CD4-positive, alpha-beta T cell treated with Interleukin-15 for 1 hour (primary cell): Measurements from ENCODE around the gene RNF38.
"Not testable (repeated sequence)": the region's sequence is repeated elsewhere in the genome, so short reads cannot be mapped to it uniquely, and the experiment has no call there.

Source experiments
- DNase-seq: peaks from one replicate; pipeline ENCODE4 v3.0.0-alpha.2; 2020

The RNF38 gene

DNA sequence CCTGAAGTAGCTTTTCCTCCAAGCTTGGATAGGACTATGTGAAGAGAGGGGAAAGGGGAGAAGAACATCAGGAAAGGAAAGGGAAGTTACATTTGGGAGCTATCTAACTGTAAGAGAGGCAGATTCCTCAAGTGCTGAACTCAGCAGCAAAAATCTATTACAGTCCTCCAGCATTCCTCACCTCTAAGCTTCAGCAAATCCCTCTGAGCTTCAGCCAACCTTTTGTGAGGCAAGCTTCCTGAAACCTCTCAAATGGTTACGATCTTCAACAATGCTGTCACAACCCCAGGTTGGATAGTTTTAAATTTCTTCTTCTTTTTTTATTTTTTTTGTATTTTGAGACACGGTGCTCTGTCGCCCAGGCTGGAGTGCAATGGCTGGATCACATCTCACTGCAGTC is 2.5 kb upstream of the RNF38 start:
- DNase-seq: no peak

DNA sequence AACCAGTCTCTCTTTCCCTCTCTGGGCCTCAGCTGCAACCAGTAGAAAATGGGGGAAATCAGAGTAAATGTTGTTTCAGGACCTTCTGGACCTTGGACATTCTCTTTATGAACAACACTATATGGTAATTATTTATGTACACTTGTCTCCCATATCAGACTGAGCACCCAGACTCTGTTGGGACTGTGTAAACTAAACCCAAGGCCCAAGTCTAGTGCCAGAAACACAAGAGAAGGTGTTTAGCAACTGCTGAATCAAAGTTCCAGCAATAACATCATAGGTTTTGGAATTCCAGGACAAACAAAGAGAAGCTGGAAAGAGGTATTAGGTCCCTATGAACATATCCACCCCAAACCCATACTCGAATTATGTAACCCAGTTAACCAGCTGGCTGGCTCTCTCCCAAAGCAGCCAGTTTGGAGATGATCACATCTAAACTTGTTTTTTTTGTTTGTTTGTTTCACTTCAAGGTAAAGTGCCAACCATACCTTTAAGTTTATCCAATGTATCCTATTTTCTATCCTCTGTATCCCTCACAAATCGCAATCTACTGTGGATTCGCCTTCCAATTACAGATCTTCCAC is 1.9 kb upstream of the RNF38 start:
- no peak for DNase-seq

GRCh38 chr9:36401164-36401740 is 1.2 kb upstream of the RNF38 start:
- no peak for DNase-seq

DNA sequence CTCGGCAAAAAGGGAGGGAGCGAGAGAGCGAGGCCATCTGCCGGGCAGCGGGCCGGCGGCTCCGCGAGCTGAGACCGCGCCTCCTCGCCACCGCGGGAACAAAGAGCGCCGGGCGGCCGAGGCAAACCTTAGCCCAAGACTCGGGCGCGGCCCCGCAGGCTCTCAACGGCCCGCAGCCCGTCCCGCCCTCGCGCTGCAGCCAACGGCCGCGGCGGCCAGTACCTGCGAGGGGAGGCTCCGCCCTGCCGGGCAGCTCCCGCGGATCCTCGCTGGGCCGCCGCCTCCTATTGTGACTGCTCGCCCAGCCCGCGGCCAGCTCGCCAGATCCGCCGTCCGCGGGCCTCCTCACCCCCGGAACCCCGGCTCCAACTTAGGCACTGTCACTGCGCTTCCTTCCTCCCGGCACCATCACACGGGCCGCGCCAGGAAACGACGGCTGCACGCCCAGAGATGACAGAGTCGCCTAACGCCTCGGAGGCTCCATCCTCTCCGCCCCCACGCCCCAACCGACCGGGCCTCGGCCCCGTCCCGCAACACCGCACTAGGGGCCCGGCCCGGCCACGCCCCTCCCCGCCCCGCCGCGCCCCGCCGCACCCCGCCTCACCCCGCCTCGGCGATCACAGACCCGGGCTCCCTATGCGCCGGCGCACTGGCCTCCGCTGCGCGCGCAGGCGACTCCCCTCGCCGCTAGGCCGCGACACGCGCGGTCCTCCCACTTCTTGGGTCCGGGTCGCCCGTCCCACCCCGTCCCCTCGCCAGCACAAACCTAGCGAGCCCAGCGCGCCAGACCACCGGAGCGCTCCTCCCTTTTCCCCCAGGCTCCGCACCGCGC is 479 bp upstream of the RNF38 start:
- DNase-seq: peak; percentile 92

DNA sequence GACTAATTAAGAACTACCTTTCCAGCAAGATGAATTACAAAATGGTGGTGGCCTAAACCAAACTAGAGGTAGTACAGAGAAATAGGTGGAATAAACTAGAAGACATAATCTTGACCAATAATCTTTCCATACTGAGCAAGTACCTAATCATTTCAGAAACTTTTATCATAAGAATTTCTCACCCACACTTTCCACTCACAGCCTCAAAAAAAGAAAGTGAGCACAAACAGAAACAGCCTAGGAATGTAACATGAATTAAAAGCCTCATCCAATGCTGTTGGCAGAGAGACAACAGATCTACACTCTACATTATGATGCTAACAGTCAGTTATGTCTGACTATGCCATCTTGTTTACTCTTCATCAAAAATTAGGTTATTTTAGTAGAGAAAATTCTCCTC is 1.3 kb downstream of the RNF38 start:
- DNase-seq: no peak

DNA sequence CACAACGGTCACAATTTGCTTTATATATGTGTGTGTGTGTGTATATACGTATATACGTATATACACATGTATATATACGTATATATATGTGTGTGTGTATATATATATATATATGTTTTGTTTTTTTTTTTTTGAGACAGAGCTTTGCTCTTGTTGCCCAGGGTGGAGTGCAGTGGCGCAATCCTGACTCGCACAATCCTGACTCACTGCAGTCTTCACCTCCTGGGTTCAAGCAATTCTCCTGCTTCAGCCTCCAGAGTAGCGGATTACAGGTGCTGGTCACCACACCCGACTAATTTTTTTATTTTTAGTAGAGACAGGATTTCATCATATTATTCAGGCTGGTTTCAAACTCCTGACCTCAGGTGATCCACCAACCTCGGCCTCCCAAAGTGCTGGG is 3.1 kb downstream of the RNF38 start:
- no peak for DNase-seq

GRCh38 chr9:36392489-36392888 is 7.6 kb downstream of the RNF38 start:
- no peak for DNase-seq

DNA sequence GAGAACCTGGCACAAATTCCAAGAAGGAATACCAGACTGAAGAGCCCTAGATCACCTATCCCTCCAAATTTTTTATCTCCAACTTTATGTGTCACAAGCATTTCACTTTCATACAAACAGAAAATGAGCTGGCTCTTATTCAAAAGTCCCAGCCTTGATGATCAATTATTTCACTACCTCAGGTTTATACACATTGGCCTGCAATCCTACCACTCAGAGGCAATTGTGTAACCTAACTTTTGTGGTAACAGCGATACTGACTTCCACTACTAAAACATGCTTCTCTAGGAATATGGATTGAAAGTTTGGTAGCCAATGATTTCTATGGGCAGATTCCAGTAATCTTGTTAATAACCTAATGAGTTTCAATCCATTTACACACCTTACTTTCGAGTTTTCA is 10.5 kb downstream of the RNF38 start:
- no peak for DNase-seq

DNA sequence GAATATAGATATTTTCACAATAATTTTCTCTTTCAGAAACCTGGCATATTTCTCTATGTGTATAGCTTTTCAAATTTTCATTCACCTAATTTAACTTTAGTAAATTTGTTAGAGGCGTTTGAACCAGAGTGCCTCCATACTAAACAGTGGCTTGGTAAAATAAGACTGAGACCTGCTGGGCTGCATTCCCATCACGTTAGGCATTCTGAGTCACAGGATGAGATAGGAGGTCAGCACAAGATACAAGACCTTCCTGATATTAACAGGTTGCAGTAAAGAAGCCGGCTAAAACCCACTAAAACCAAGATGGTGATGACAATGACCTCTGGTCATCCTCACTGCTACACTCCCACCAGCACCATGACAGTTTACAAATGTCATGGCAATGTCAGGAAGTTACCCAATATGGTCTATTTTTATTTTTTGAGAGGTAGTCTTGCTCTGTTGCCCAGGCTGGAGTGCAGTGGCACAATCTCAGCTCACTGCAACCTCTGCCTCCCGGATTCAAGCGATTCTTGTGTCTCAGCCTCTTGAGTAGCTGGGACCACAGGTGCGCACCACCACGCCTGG is 13.6 kb downstream of the RNF38 start:
- not testable (repeated sequence) for DNase-seq

- DNase-seq: no peak
These were observed 17.6 kb downstream of the RNF38 start for GRCh38 chr9:36382484-36382883.

DNA sequence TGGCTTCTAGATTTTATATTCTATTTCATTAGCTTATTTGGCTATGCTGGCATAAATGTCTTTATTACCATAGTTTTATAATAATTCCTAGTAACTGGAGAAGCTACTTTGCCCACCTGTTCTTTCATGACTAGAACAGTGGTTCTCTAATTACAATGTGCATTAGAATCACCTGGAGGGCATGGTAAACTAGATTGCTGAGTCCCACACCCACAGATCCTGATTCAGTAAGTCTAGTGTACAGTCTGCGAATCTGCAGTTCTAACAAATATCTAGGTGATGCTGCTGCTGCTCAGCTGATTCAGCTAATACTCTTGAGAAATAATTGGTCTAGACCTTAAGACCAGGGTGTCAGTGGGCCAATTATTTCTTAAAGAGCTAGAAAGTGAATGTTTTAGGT is 35.5 kb downstream of the RNF38 start:
- DNase-seq: no peak

- DNase-seq: no peak
These were observed 36.6 kb downstream of the RNF38 start for GRCh38 chr9:36363448-36363847.

DNA sequence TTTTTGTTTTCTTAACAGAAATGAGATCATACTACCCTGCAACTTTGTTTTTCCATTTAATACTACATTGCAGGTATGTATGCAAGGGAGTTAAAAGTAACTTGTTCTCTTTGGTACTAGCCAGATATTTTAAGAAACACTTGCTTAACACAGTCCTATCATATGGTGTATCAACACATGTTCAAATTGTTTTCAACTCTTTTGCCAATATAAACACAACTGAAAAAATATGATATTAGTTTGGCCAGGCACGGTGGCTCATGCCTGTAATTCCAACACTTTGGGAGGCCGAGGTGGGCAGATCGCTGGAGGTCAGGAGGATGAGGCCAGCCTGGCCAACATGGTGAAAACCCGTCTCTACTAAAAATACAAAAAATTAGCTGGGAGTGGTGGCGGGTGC is 41.6 kb downstream of the RNF38 start:
- no peak for DNase-seq

DNA sequence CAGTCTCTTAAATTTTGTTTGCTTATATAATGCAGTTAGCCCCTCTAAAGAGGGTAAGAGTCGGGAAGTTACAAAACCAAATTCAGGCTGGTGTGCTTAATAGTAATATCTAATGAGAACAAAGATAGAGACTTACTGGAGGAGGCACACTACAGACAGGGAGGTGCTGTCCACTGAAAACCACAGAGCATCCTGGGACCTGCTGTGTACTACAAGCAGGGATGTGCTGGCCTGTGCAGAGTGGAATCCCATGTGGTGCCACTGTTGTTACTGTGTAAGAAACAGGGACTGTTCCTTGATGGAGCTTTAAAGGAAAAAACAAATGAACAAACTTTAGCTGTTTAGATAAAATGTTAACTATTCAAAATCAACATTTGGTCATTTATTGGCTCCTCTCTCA is 42.4 kb downstream of the RNF38 start:
- no peak for DNase-seq

DNA sequence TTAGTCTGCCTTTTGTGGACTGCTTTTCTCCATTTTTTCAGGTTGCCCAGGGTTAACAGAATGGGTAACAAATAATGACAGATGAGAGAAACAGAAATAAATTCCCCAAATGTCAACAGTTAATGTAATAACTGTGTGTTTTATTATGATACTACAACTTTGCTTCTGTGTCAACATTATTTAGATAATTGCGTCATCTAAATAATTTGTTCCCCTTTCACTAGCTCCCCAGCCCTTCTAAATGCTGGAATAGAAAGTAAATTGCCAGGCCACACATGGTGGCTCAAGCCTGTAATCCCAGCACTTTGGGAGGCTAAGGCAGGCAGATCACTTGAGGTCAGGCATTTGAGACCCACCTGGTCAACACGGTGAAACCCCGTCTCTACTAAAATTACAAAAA is 53.5 kb downstream of the RNF38 start:
- no peak for DNase-seq

DNA sequence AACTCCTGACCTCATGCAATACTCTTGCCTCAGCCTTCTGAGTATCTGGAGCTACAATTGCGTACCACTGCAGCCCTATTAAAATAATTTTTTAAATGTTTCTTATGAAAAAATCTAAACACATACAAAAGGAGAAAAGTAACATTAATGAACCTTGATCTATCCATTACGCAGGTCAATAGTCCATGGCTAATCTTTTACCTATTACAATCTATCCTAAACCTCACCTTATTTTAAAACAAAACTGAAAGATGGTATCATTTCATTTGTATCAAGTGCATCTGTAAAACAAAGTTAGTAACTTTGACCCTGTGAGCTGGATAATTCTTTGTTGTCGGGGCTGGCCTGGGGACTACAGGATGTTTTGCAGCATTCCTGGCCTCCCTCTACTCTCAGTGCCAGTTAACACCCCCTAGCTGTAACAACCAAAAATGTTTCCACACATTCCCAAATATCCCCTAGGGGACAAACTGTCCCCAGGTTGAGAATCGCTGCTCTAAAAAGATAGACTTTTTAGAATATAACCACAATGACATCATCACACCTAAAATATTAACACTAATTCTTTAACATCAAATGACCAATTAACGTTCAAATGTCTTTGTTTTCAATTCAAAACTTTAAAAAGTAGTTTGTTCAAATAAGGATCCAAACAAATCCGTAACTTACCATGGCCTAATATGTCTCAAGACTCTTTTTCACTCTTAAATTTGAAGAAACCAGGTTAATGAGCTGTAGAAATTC is 54.8 kb downstream of the RNF38 start:
- DNase-seq: no peak

DNA sequence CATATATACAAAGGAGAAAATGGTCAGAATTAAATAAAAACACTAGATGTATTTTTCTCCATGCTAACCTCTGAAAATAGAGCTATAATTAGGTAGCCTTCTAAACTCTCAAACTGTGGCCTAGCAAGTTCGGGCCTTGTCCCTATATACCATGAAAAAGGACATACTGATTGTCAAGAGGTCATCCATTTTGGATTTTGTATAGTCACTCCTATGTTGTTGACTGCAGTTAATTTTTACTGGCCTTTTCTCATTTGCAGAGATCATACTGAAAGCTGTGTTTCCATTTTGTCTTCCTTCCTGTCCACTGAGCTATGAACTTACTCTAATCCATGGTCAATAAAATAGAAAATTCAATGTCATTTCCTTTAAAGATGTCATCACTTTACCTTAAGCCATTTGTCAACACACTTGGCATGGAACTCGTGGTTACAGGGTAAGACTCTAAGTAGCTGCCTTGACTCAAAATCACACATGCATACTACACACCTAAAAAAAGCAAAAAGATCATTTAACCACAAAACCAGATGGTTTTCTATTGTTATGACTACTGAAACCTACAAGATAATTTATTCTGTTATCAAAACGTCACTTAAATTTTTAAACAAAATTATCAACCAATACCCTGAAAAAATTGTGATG is 58.0 kb downstream of the RNF38 start:
- DNase-seq: no peak

DNA sequence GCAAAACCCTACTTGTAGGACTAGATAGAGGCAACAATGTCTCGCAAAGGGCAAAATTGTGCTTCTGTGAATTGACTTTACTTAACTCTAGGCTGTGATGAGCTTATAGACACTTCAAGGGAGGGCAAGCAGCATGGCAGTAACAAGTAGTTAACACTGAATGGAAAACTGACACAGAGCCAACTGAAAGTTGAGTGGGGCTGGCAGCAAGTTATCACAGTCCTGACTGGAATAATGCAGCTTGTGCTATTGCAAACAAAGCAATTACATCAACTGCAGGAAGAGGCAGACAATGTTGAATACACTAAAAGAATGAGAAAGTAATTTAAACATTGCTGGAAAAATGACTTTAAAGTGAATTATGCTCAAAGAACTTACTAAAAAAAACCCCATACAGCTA is 62.2 kb downstream of the RNF38 start:
- DNase-seq: no peak

- DNase-seq: no peak
These were observed 63.1 kb downstream of the RNF38 start for GRCh38 chr9:36337002-36337401.

- no peak for DNase-seq
These were observed 63.8 kb downstream of the RNF38 start for GRCh38 chr9:36336131-36336907.

DNA sequence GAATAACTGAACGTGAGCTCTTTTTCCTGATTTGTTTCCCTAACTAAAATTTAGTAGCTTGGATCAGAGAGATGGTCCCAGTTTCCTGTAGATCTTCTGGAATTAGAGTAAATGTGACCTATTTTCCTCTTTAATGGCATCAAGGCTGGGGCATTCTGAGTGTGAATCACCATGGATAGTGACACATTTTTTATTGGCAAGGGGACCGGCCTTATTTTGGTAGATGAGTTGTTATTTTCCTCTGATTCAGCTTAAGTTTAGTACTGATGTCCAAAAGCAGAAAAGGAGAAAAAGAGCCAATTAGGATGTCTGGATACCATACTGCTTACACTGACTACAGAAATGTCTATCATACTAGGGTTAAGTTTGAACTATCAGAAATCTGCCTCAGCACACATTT is 68.1 kb downstream of the RNF38 start:
- no peak for DNase-seq

DNA sequence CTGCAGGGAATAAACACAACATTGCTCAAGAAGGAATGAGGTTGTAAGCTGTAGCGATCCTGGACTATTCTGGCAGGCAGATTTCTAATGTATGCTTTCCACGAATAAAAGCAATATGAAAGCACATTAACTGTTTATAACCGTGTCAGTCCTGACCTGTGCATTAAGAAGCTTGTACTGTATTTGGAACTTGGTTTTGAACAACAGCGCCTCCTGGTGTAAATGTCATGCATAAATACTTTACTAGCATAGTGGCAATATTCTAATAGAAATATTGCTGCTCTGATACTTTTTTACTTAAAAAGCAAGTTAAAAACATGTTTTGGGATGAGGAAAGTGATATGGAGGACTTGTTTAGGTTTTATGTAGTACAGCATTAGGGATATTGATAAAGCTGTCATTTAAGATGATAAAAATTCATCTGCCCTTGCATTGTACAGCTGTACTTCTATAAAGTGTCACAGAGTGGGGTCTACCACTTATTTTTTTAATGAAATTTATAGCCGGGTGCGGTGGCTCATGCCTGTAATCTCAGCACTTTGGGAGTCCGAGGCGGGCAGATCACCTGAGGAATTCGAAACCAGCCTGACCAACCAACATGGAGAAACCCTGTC is 71.2 kb downstream of the RNF38 start:
- no peak for DNase-seq
